TTC549 (cell line): ENCODE data around the gene FAXDC2.

Experiments
- FAIRE-seq: peaks from 2 replicates; lab custom pipeline; 2012; peaks lifted over from hg19 to GRCh38; lab: Jason Lieb, UNC

Gene FAXDC2

GRCh38 chr5:154850255-154851062 lies at the start of gene FAXDC2:
Gene FAXDC2, minus strand, starts transcription at chr5:154850603. Its CDS starts 12,425 bp downstream, at chr5:154838178.
- no peak for FAIRE-seq

GRCh38 chr5:154900066-154900465 lies 49.7 kb upstream of the FAXDC2 start:
- FAIRE-seq, result no peak

- no peak for FAIRE-seq
These were observed 48.9 kb upstream of the FAXDC2 start for GRCh38 chr5:154899151-154899816.

- no peak for FAIRE-seq
These were observed 47.8 kb upstream of the FAXDC2 start for GRCh38 chr5:154898210-154898609.

GRCh38 chr5:154896562-154897165 lies 46.3 kb upstream of the FAXDC2 start:
- no peak for FAIRE-seq

- FAIRE-seq, result no peak
These were observed 45.5 kb upstream of the FAXDC2 start for GRCh38 chr5:154895606-154896561.

- no peak for FAIRE-seq
These were observed 43.0 kb upstream of the FAXDC2 start for GRCh38 chr5:154893381-154893780.

GRCh38 chr5:154892369-154892771 lies 42.0 kb upstream of the FAXDC2 start:
- no peak for FAIRE-seq

- FAIRE-seq, result no peak
These were observed 35.0 kb upstream of the FAXDC2 start for GRCh38 chr5:154885439-154885838.

- FAIRE-seq, result no peak
These were observed 34.0 kb upstream of the FAXDC2 start for GRCh38 chr5:154884424-154884823.

- FAIRE-seq, result no peak
These were observed 31.6 kb upstream of the FAXDC2 start for GRCh38 chr5:154881986-154882385.

- no peak for FAIRE-seq
These were observed 28.4 kb upstream of the FAXDC2 start for GRCh38 chr5:154878642-154879335.

GRCh38 chr5:154873791-154874331 lies 23.5 kb upstream of the FAXDC2 start:
- FAIRE-seq, result no peak

GRCh38 chr5:154871734-154872133 lies 21.3 kb upstream of the FAXDC2 start:
- no peak for FAIRE-seq

GRCh38 chr5:154868702-154869101 lies 18.3 kb upstream of the FAXDC2 start:
- FAIRE-seq, result no peak

GRCh38 chr5:154866841-154867240 lies 16.4 kb upstream of the FAXDC2 start:
- no peak for FAIRE-seq

- no peak for FAIRE-seq
These were observed 15.2 kb upstream of the FAXDC2 start for GRCh38 chr5:154865466-154866184.

- no peak for FAIRE-seq
These were observed 13.1 kb upstream of the FAXDC2 start for GRCh38 chr5:154863291-154864080.

- no peak for FAIRE-seq
These were observed 12.4 kb upstream of the FAXDC2 start for GRCh38 chr5:154862766-154863165.

- FAIRE-seq, result no peak
These were observed 11.5 kb upstream of the FAXDC2 start for GRCh38 chr5:154861946-154862345.
